ENCODE measurements around the gene DNAAF3.

Gene DNAAF3

GRCh38 chr19:55115446-55116065, 50.9 kb downstream of the DNAAF3 start:
- no peak for DNase-seq

GRCh38 chr19:55114566-55115145, 51.8 kb downstream of the DNAAF3 start:
- no peak for DNase-seq

GRCh38 chr19:55113570-55114039, 52.8 kb downstream of the DNAAF3 start:
- DNase-seq = no peak

GRCh38 chr19:55112777-55113569, 53.4 kb downstream of the DNAAF3 start:
- no peak for DNase-seq

- DNase-seq = no peak
Measured at GRCh38 chr19:55112246-55112776, 54.1 kb downstream of the DNAAF3 start.

GRCh38 chr19:55111238-55111831, 55.1 kb downstream of the DNAAF3 start:
- DNase-seq = no peak

- no peak for DNase-seq
Measured at GRCh38 chr19:55109527-55110291, 56.7 kb downstream of the DNAAF3 start.
